GM23338 (cell line): ENCODE results near the gene SORCS3. TPM values are rescaled to one million over a fixed set of nuclear protein-coding genes. Genes with fewer than 3 reads are reported as not detected.

Experiments
- ATAC-seq: fragments of 200-7000 bp; cut with Tn5 transposase; 3 replicates; pipeline ENCODE4 v1.9.1; 2020
- DNase-seq: peaks from one replicate; pipeline ENCODE4 v3.0.0-alpha.2; 2015; ENCODE audit warnings: low spot score
- H2AFZ ChIP-seq: fragments of 200-600 bp; sonication (generic); 2 replicates; pipeline ENCODE4 v1.8.0; 2016; ENCODE audit warnings: antibody characterized with exemption, mild to moderate bottlenecking, moderate library complexity
- H3F3A ChIP-seq: fragments of 200-600 bp; sonication (generic); replicated peaks from 2 replicates; pipeline ENCODE4 v1.8.0; 2017; ENCODE audit warnings: antibody characterized with exemption, mixed run types, low read depth
- H3K27ac ChIP-seq: fragments of 200-600 bp; sonication (generic); 2 replicates; pipeline ENCODE4 v1.6.1; 2016; ENCODE audit warnings: low read depth
- H3K27me3 ChIP-seq: fragments of 200-600 bp; sonication (generic); 2 replicates; pipeline ENCODE4 v1.8.0; 2016; ENCODE audit warnings: mild to moderate bottlenecking, mixed run types, moderate library complexity; ENCODE audit not compliant: insufficient read depth
- H3K36me3 ChIP-seq: fragments of 200-600 bp; sonication (generic); 2 replicates; pipeline ENCODE4 v1.8.0; 2016; ENCODE audit warnings: mild to moderate bottlenecking; ENCODE audit not compliant: insufficient read depth
- H3K4me1 ChIP-seq: fragments of 200-600 bp; sonication (generic); 2 replicates; pipeline ENCODE4 v1.8.0; 2016; ENCODE audit warnings: mild to moderate bottlenecking, moderate library complexity; ENCODE audit not compliant: insufficient read depth
- H3K4me2 ChIP-seq: fragments of 200-600 bp; sonication (generic); 2 replicates; pipeline ENCODE4 v1.7.1; 2017; ENCODE audit warnings: mixed run types
- H3K4me3 ChIP-seq: fragments of 200-600 bp; sonication (generic); 2 replicates; pipeline ENCODE4 v1.6.1; 2016; ENCODE audit warnings: mixed run types
- H3K79me2 ChIP-seq: fragments of 200-600 bp; sonication (generic); replicated peaks from 2 replicates; pipeline ENCODE4 v1.8.0; 2017; ENCODE audit warnings: mild to moderate bottlenecking; ENCODE audit not compliant: insufficient read depth
- H3K9me2 ChIP-seq: fragments of 200-600 bp; sonication (generic); 2 replicates; pipeline ENCODE4 v1.8.0; 2017; ENCODE audit not compliant: insufficient read depth
- H4K20me1 ChIP-seq: fragments of 200-600 bp; sonication (generic); replicated peaks from 2 replicates; pipeline ENCODE4 v1.8.0; 2017; ENCODE audit warnings: mild to moderate bottlenecking; ENCODE audit not compliant: insufficient read depth
- H3K27ac Mint-ChIP-seq: 2 replicates; pipeline ENCODE4 v1.8.0; 2020; ENCODE audit warnings: inconsistent platforms, mild to moderate bottlenecking, moderate library complexity, mixed read lengths
- H3K27me3 Mint-ChIP-seq: 3 replicates; pipeline ENCODE4 v1.8.0; 2022; ENCODE audit warnings: low read depth, mild to moderate bottlenecking, moderate library complexity, mixed read lengths, inconsistent platforms; ENCODE audit not compliant: insufficient read depth, poor library complexity
- H3K36me3 Mint-ChIP-seq: 3 replicates; pipeline ENCODE4 v1.8.0; 2021; ENCODE audit warnings: low read depth, mild to moderate bottlenecking, inconsistent platforms, moderate library complexity, mixed read lengths
- H3K4me1 Mint-ChIP-seq: 3 replicates; pipeline ENCODE4 v1.8.0; 2020; ENCODE audit warnings: mild to moderate bottlenecking, inconsistent platforms, mixed read lengths
- H3K4me3 Mint-ChIP-seq: 3 replicates; pipeline ENCODE4 v1.8.0; 2021; ENCODE audit warnings: moderate library complexity, mild to moderate bottlenecking, inconsistent platforms, mixed read lengths
- H3K9me3 Mint-ChIP-seq: 3 replicates; pipeline ENCODE4 v1.8.0; 2020; ENCODE audit warnings: moderate library complexity, mild to moderate bottlenecking, inconsistent platforms, mixed read lengths
- CREB1 ChIP-seq: fragments of 250-450 bp; sonication (Bioruptor Pico); IDR thresholded peaks from 2 replicates; pipeline ENCODE4 v1.5.0; 2020; ENCODE audit warnings: low read depth, mild to moderate bottlenecking, moderate library complexity
- EZH2 ChIP-seq: fragments of 200-600 bp; sonication (generic); IDR thresholded peaks from one replicate; pipeline ENCODE4 v1.8.0; 2017; ENCODE audit warnings: antibody characterized with exemption, mild to moderate bottlenecking, low read depth; ENCODE audit not compliant: unreplicated experiment
- EZH2phosphoT487 ChIP-seq: fragments of 200-600 bp; sonication (generic); IDR thresholded peaks from one replicate; pipeline ENCODE4 v1.8.1; 2018; ENCODE audit warnings: antibody characterized with exemption; ENCODE audit not compliant: unreplicated experiment
- NANOG ChIP-seq: IDR thresholded peaks from 2 replicates; pipeline ENCODE4 v1.6.1; 2016; ENCODE audit warnings: antibody characterized with exemption, borderline replicate concordance
- POLR2AphosphoS5 ChIP-seq: IDR thresholded peaks from 2 replicates; pipeline ENCODE4 v1.6.1; 2016; ENCODE audit warnings: antibody characterized with exemption, low read depth
- STAT1 ChIP-seq: IDR thresholded peaks from one replicate; pipeline ENCODE4 v1.6.1; 2016; ENCODE audit warnings: antibody characterized with exemption; ENCODE audit not compliant: unreplicated experiment
- ZNF114 ChIP-seq: fragments of 250-450 bp; sonication (Bioruptor Pico); IDR thresholded peaks from 2 replicates; pipeline ENCODE4 v1.5.0; 2020; ENCODE audit warnings: mild to moderate bottlenecking, moderate library complexity
- polyA plus RNA-seq: library from polyadenylated mRNA; unstranded; fragments of >200 nt; fragmentation: Nextera tagmentation; extraction: Ambion mirVana; gene quantifications from 2 replicates; pipeline ENCODE4 v1.2.1, GENCODE V29; 2016
- total RNA-seq: library from RNA; depleted of rRNA; stranded (reverse); fragments of >200 nt; shearing (Covaris generic); gene quantifications from 2 replicates; pipeline ENCODE4 v1.2.3, GENCODE V29; 2014
- TF ChIP-seq, protein P1 (sequence below), 2 experiments: fragments of 200-600 bp in 1 of 2; sonication (generic) in 1 of 2; conservative IDR thresholded peaks; 2 replicates each; pipeline versions ENCODE4 v1.5.1 to v1.6.1; 2016 to 2017; ENCODE audit warnings: antibody characterized with exemption in 2 of 2, low read depth in 2 of 2, mild to moderate bottlenecking in 2 of 2, moderate library complexity in 1 of 2
- TF ChIP-seq, protein P2 (sequence below): fragments of 250-450 bp; sonication (Bioruptor Pico); IDR thresholded peaks from 2 replicates; pipeline ENCODE4 v1.5.0; 2020; ENCODE audit warnings: mild to moderate bottlenecking, moderate library complexity
- TF ChIP-seq, protein P3 (sequence below): IDR thresholded peaks from one replicate; pipeline ENCODE4 v1.6.1; 2018; ENCODE audit warnings: antibody characterized with exemption; ENCODE audit not compliant: unreplicated experiment
- TF ChIP-seq, protein P4 (sequence below): IDR thresholded peaks from 2 replicates; pipeline ENCODE4 v1.6.1; 2016; ENCODE audit warnings: antibody characterized with exemption

Gene SORCS3
- total and polyA plus RNA-seq, 2 experiments from 2014 or later = 0.37 to 1.4 TPM

DNA sequence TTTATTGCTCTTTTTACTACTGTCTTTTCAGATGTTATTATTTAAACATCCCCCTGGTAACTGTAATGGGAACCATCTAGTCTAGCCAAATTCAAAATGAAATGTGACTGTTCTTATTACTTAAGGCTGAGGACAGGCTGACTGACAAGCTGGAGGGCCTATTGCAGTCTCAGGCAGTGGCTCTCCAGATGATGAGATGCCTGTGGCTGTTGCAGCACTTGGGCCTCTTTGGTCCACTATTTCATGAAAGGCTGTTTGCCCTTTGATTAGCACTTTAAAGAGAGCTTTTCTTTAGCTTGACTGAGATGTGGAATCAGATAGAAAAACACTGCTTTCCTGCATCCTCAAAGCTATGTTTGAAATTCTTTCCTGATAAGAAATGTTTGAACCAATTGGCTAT lies 540.5 kb downstream of the SORCS3 start:
- TF ChIP-seq CREB1 (CRISPR knock-in tag) (no peak), EZH2phosphoT487 (no peak), NANOG (no peak), STAT1 (no peak), ZNF114 (CRISPR knock-in tag) (no peak), POLR2AphosphoS5 (no peak), EZH2 (no peak)
- TF ChIP-seq, protein P1, sequence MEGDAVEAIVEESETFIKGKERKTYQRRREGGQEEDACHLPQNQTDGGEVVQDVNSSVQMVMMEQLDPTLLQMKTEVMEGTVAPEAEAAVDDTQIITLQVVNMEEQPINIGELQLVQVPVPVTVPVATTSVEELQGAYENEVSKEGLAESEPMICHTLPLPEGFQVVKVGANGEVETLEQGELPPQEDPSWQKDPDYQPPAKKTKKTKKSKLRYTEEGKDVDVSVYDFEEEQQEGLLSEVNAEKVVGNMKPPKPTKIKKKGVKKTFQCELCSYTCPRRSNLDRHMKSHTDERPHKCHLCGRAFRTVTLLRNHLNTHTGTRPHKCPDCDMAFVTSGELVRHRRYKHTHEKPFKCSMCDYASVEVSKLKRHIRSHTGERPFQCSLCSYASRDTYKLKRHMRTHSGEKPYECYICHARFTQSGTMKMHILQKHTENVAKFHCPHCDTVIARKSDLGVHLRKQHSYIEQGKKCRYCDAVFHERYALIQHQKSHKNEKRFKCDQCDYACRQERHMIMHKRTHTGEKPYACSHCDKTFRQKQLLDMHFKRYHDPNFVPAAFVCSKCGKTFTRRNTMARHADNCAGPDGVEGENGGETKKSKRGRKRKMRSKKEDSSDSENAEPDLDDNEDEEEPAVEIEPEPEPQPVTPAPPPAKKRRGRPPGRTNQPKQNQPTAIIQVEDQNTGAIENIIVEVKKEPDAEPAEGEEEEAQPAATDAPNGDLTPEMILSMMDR (conservative IDR thresholded peaks at IDR 0.05; ENCODE audit: low read depth in 2 of 2) = no peak
- TF ChIP-seq, protein P2, sequence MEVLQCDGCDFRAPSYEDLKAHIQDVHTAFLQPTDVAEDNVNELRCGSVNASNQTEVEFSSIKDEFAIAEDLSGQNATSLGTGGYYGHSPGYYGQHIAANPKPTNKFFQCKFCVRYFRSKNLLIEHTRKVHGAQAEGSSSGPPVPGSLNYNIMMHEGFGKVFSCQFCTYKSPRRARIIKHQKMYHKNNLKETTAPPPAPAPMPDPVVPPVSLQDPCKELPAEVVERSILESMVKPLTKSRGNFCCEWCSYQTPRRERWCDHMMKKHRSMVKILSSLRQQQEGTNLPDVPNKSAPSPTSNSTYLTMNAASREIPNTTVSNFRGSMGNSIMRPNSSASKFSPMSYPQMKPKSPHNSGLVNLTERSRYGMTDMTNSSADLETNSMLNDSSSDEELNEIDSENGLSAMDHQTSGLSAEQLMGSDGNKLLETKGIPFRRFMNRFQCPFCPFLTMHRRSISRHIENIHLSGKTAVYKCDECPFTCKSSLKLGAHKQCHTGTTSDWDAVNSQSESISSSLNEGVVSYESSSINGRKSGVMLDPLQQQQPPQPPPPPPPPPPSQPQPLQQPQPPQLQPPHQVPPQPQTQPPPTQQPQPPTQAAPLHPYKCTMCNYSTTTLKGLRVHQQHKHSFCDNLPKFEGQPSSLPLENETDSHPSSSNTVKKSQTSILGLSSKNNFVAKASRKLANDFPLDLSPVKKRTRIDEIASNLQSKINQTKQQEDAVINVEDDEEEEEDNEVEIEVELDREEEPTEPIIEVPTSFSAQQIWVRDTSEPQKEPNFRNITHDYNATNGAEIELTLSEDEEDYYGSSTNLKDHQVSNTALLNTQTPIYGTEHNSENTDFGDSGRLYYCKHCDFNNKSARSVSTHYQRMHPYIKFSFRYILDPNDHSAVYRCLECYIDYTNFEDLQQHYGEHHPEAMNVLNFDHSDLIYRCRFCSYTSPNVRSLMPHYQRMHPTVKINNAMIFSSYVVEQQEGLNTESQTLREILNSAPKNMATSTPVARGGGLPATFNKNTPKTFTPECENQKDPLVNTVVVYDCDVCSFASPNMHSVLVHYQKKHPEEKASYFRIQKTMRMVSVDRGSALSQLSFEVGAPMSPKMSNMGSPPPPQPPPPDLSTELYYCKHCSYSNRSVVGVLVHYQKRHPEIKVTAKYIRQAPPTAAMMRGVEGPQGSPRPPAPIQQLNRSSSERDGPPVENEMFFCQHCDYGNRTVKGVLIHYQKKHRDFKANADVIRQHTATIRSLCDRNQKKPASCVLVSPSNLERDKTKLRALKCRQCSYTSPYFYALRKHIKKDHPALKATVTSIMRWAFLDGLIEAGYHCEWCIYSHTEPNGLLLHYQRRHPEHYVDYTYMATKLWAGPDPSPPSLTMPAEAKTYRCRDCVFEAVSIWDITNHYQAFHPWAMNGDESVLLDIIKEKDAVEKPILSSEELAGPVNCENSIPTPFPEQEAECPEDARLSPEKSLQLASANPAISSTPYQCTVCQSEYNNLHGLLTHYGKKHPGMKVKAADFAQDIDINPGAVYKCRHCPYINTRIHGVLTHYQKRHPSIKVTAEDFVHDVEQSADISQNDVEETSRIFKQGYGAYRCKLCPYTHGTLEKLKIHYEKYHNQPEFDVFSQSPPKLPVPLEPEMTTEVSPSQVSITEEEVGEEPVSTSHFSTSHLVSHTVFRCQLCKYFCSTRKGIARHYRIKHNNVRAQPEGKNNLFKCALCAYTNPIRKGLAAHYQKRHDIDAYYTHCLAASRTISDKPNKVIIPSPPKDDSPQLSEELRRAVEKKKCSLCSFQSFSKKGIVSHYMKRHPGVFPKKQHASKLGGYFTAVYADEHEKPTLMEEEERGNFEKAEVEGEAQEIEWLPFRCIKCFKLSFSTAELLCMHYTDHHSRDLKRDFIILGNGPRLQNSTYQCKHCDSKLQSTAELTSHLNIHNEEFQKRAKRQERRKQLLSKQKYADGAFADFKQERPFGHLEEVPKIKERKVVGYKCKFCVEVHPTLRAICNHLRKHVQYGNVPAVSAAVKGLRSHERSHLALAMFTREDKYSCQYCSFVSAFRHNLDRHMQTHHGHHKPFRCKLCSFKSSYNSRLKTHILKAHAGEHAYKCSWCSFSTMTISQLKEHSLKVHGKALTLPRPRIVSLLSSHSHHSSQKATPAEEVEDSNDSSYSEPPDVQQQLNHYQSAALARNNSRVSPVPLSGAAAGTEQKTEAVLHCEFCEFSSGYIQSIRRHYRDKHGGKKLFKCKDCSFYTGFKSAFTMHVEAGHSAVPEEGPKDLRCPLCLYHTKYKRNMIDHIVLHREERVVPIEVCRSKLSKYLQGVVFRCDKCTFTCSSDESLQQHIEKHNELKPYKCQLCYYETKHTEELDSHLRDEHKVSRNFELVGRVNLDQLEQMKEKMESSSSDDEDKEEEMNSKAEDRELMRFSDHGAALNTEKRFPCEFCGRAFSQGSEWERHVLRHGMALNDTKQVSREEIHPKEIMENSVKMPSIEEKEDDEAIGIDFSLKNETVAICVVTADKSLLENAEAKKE (CRISPR knock-in tag) = no peak
- TF ChIP-seq, protein P3, sequence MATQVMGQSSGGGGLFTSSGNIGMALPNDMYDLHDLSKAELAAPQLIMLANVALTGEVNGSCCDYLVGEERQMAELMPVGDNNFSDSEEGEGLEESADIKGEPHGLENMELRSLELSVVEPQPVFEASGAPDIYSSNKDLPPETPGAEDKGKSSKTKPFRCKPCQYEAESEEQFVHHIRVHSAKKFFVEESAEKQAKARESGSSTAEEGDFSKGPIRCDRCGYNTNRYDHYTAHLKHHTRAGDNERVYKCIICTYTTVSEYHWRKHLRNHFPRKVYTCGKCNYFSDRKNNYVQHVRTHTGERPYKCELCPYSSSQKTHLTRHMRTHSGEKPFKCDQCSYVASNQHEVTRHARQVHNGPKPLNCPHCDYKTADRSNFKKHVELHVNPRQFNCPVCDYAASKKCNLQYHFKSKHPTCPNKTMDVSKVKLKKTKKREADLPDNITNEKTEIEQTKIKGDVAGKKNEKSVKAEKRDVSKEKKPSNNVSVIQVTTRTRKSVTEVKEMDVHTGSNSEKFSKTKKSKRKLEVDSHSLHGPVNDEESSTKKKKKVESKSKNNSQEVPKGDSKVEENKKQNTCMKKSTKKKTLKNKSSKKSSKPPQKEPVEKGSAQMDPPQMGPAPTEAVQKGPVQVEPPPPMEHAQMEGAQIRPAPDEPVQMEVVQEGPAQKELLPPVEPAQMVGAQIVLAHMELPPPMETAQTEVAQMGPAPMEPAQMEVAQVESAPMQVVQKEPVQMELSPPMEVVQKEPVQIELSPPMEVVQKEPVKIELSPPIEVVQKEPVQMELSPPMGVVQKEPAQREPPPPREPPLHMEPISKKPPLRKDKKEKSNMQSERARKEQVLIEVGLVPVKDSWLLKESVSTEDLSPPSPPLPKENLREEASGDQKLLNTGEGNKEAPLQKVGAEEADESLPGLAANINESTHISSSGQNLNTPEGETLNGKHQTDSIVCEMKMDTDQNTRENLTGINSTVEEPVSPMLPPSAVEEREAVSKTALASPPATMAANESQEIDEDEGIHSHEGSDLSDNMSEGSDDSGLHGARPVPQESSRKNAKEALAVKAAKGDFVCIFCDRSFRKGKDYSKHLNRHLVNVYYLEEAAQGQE = no peak
- TF ChIP-seq, protein P4, sequence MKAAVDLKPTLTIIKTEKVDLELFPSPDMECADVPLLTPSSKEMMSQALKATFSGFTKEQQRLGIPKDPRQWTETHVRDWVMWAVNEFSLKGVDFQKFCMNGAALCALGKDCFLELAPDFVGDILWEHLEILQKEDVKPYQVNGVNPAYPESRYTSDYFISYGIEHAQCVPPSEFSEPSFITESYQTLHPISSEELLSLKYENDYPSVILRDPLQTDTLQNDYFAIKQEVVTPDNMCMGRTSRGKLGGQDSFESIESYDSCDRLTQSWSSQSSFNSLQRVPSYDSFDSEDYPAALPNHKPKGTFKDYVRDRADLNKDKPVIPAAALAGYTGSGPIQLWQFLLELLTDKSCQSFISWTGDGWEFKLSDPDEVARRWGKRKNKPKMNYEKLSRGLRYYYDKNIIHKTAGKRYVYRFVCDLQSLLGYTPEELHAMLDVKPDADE = no peak
- Histone ChIP-seq H3K27ac (no peak overlapping the region), H3K9me2 (0 out of 2 replicates have a peak, but pooled peaks cover 7% of the 10 kb centered on the region), H3K4me3 (no peak overlapping the region), H4K20me1 (no peaks in the 10 kb centered on the region), H3K36me3 (no peaks in the 10 kb centered on the region), H3K4me1 (no peaks in the 10 kb centered on the region), H3K4me2 (no peak overlapping the region), H3F3A (no peaks in the 10 kb centered on the region), H2AFZ (no peak overlapping the region), H3K27me3 (no peaks in the 10 kb centered on the region), H3K79me2 (no peaks in the 10 kb centered on the region)
- H3K27ac Mint-ChIP-seq = no peak overlapping the region
- ATAC-seq = no peak
- H3K27me3 Mint-ChIP-seq = peaks cover 2% of the 10 kb centered on the region
- H3K9me3 Mint-ChIP-seq = no peaks in the 10 kb centered on the region
- H3K36me3 Mint-ChIP-seq = no peaks in the 10 kb centered on the region
- no peak for DNase-seq
- H3K4me3 Mint-ChIP-seq = no peak overlapping the region
- no peaks in the 10 kb centered on the region for H3K4me1 Mint-ChIP-seq
